ENCODE results near the gene PLAA.

The PLAA gene

GRCh38 chr9:26946753-26947727 lies at the start of gene PLAA:
Gene PLAA (minus strand): TSS chr9:26947242. CDS start chr9:26947045, 197 bp downstream.
- DNase-seq: peak in 57 of 58 donors; percentile 62 to 97 (median 90)

GRCh38 chr9:26995810-26996209 lies 48.8 kb upstream of the PLAA start:
- DNase-seq: no peak

- DNase-seq: no peak
These were observed 36.3 kb upstream of the PLAA start for GRCh38 chr9:26983340-26983739.

- peak in 2 of 58 donors; percentile 1 for DNase-seq
These were observed 29.0 kb upstream of the PLAA start for GRCh38 chr9:26975728-26976707.

- no peak for DNase-seq
These were observed 27.9 kb upstream of the PLAA start for GRCh38 chr9:26974927-26975326.

GRCh38 chr9:26973989-26974388 lies 26.9 kb upstream of the PLAA start:
- DNase-seq: no peak

GRCh38 chr9:26971721-26972120 lies 24.7 kb upstream of the PLAA start:
- no peak for DNase-seq

GRCh38 chr9:26956860-26957233 lies 9.8 kb upstream of the PLAA start:
- no peak for DNase-seq

- peak; percentile 52 to 98 (median 93) for DNase-seq
These were observed 9.1 kb upstream of the PLAA start, which contains the start of gene IFT74 for GRCh38 chr9:26955921-26956859. Gene IFT74 (plus strand): TSS chr9:26956412. CDS start chr9:26961968, 5,556 bp downstream.

- peak in 16 of 58 donors; percentile 2 to 15 (median 7) for DNase-seq
These were observed 8.3 kb upstream of the PLAA start for GRCh38 chr9:26955222-26955903.

GRCh38 chr9:26954050-26954508 lies 7.0 kb upstream of the PLAA start:
- no peak for DNase-seq

- DNase-seq: no peak
These were observed 4.8 kb upstream of the PLAA start for GRCh38 chr9:26951794-26952193.

GRCh38 chr9:26950521-26950920 lies 3.5 kb upstream of the PLAA start:
- no peak for DNase-seq

GRCh38 chr9:26949637-26950069 lies 2.6 kb upstream of the PLAA start:
- no peak for DNase-seq

- no peak for DNase-seq
These were observed 694 bp upstream of the PLAA start for GRCh38 chr9:26947736-26948135.

- DNase-seq: no peak
These were observed 1.5 kb downstream of the PLAA start for GRCh38 chr9:26945591-26945990.

GRCh38 chr9:26940779-26941178 lies 6.3 kb downstream of the PLAA start:
- no peak for DNase-seq

GRCh38 chr9:26939955-26940711 lies 6.9 kb downstream of the PLAA start:
- DNase-seq: no peak

GRCh38 chr9:26937816-26938371 lies 9.1 kb downstream of the PLAA start:
- no peak for DNase-seq

Measured in anterior cingulate cortex (tissue), 58 donors.